ENCODE measurements around the gene CCDC157.

DNA sequence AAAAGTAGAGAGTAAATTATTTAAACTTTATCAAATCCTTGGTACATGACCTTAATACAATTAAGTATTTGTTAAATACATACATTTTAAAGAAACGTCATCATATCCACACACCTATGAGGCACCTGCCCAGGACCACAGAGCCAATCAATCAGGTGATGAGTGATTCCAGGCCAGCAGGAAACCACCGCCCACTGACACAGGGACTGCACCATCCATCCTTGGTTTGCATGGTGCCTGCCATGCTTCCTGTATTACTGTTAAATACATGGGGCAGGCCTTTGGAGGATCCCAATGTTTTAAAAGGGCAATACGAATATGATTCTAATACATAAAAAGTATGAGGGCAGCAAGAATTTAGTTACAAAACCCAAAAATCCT is 23.1 kb upstream of the CCDC157 start:
- TF ChIP-seq, protein P1, sequence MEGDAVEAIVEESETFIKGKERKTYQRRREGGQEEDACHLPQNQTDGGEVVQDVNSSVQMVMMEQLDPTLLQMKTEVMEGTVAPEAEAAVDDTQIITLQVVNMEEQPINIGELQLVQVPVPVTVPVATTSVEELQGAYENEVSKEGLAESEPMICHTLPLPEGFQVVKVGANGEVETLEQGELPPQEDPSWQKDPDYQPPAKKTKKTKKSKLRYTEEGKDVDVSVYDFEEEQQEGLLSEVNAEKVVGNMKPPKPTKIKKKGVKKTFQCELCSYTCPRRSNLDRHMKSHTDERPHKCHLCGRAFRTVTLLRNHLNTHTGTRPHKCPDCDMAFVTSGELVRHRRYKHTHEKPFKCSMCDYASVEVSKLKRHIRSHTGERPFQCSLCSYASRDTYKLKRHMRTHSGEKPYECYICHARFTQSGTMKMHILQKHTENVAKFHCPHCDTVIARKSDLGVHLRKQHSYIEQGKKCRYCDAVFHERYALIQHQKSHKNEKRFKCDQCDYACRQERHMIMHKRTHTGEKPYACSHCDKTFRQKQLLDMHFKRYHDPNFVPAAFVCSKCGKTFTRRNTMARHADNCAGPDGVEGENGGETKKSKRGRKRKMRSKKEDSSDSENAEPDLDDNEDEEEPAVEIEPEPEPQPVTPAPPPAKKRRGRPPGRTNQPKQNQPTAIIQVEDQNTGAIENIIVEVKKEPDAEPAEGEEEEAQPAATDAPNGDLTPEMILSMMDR (conservative IDR thresholded peaks at IDR 0.05; ENCODE audit: low read length): no peak
- no peak for TF ChIP-seq EZH2phosphoT487 (IDR thresholded peaks at IDR 0.05; ENCODE audit: borderline replicate concordance, low read depth, low read length)

Measured in OCI-LY7 (cell line).